Keratinocyte (primary cell): ENCODE results near the gene ADAM12. TPM values are rescaled to one million over a fixed set of nuclear protein-coding genes. Genes with fewer than 3 reads are reported as not detected.
"Not testable (repeated sequence)": the region's sequence is repeated elsewhere in the genome, so short reads cannot be mapped to it uniquely, and the experiment has no call there.

Experiments used
- DNase-seq: peaks from one replicate; pipeline ENCODE4 v3.0.0-alpha.2; 2011; ENCODE audit warnings: low read depth, missing footprints, low spot score
- FAIRE-seq: peaks from 2 replicates; lab custom pipeline; 2011; peaks lifted over from hg19 to GRCh38; lab: Jason Lieb, UNC
- H2AFZ ChIP-seq: 2 replicates; pipeline ENCODE4 v1.6.0; 2012; ENCODE audit warnings: low read length, control low read depth, inconsistent platforms; ENCODE audit not compliant: control insufficient read depth
- H3K27ac ChIP-seq: 2 replicates; pipeline ENCODE4 v1.5.1; 2011; ENCODE audit warnings: low read length; ENCODE audit not compliant: control insufficient read depth, insufficient read depth
- H3K27me3 ChIP-seq: 3 replicates; pipeline ENCODE4 v1.6.0; 2011; ENCODE audit warnings: low read length; ENCODE audit not compliant: control insufficient read depth, insufficient read depth; ENCODE audit errors: extremely low read depth
- H3K36me3 ChIP-seq, 2 experiments: 2 replicates in 1 of 2; 3 replicates in 1 of 2; pipeline ENCODE4 v1.5.1; 2011; ENCODE audit warnings: low read length in 2 of 2, mild to moderate bottlenecking in 1 of 2; ENCODE audit not compliant: control insufficient read depth in 2 of 2, insufficient read depth in 2 of 2; ENCODE audit errors: extremely low read depth in 1 of 2
- H3K4me1 ChIP-seq: 3 replicates; pipeline ENCODE4 v1.5.1; 2011; ENCODE audit warnings: low read length; ENCODE audit not compliant: control insufficient read depth, insufficient read depth; ENCODE audit errors: extremely low read depth
- H3K4me2 ChIP-seq: 3 replicates; pipeline ENCODE4 v1.6.0; 2011; ENCODE audit warnings: low read depth, low read length; ENCODE audit not compliant: control insufficient read depth, insufficient read depth; ENCODE audit errors: extremely low read depth
- H3K4me3 ChIP-seq, 3 experiments: fragments of 200-600 bp in 1 of 3; sonication (generic) in 1 of 3; 2 replicates in 2 of 3; 3 replicates in 1 of 3; pipeline ENCODE4 v1.5.1; 2011 to 2016; ENCODE audit warnings: low read length in 3 of 3, mild to moderate bottlenecking in 3 of 3, control low read depth in 2 of 3, inconsistent platforms in 1 of 3, low read depth in 1 of 3, mixed read lengths in 1 of 3, mixed run types in 1 of 3, moderate library complexity in 1 of 3; ENCODE audit not compliant: control insufficient read depth in 2 of 3, insufficient read depth in 2 of 3; ENCODE audit errors: extremely low read depth in 1 of 3
- H3K79me2 ChIP-seq: 2 replicates; pipeline ENCODE4 v1.6.0; 2012; ENCODE audit warnings: low read length; ENCODE audit not compliant: control insufficient read depth, insufficient read depth
- H3K9ac ChIP-seq: 3 replicates; pipeline ENCODE4 v1.6.0; 2011; ENCODE audit warnings: low read length; ENCODE audit not compliant: control insufficient read depth, insufficient read depth; ENCODE audit errors: extremely low read depth
- H3K9me1 ChIP-seq: 3 replicates; pipeline ENCODE4 v1.6.0; 2011; ENCODE audit warnings: low read length; ENCODE audit not compliant: control insufficient read depth, insufficient read depth; ENCODE audit errors: extremely low read depth
- H3K9me3 ChIP-seq: 2 replicates; pipeline ENCODE4 v1.5.1; 2012; ENCODE audit warnings: low read depth, low read length; ENCODE audit not compliant: control insufficient read depth
- H4K20me1 ChIP-seq: 3 replicates; pipeline ENCODE4 v1.6.0; 2011; ENCODE audit warnings: low read length; ENCODE audit not compliant: control insufficient read depth, insufficient read depth; ENCODE audit errors: extremely low read depth
- EZH2 ChIP-seq: IDR thresholded peaks from one replicate; pipeline ENCODE4 v1.6.1; 2012; ENCODE audit warnings: inconsistent platforms, mild to moderate bottlenecking, low read length, moderate library complexity
- dilution Hi-C: fragments of 300-500 bp; cut with MboI; formaldehyde crosslinking; loops from one replicate; pipeline ENCODE4 v1.7.0; 2020; ENCODE audit warnings: low sequenced_read_pairs; ENCODE audit not compliant: extremely low pct_ligation_motif_present
- polyA plus RNA-seq, 5 experiments: library from polyadenylated mRNA; depleted of rRNA in 3 of 5; stranded (reverse) in 3 of 5; stranded (forward) in 1 of 5; unstranded in 1 of 5; fragments of >200 nt; gene quantifications; 1 replicate in 1 of 5; 2 replicates in 3 of 5; 3 replicates in 1 of 5; pipeline versions ENCODE4 v1.2.1 to v1.2.3, GENCODE V29; 2011 to 2012; ENCODE audit warnings: missing spikeins in 2 of 5, low read depth in 1 of 5, low replicate concordance in 1 of 5
- TF ChIP-seq, protein P1 (sequence below), 3 experiments: IDR thresholded peaks in 1 of 3; conservative IDR thresholded peaks in 1 of 3; optimal IDR thresholded peaks in 1 of 3; 2 replicates in 2 of 3; 3 replicates in 1 of 3; pipeline versions ENCODE3 to v1.5.1; 2011; ENCODE audit warnings: low read length in 3 of 3, mild to moderate bottlenecking in 3 of 3, moderate library complexity in 2 of 3, control low read depth in 1 of 3, inconsistent platforms in 1 of 3; ENCODE audit not compliant: insufficient read depth in 2 of 3; ENCODE audit errors: extremely low read depth in 1 of 3

The ADAM12 gene
- polyA plus RNA-seq, 1 donor (not counting 4 experiments of a cell fraction or from before 2014, with no cell fraction given) = 0.07 TPM

DNA sequence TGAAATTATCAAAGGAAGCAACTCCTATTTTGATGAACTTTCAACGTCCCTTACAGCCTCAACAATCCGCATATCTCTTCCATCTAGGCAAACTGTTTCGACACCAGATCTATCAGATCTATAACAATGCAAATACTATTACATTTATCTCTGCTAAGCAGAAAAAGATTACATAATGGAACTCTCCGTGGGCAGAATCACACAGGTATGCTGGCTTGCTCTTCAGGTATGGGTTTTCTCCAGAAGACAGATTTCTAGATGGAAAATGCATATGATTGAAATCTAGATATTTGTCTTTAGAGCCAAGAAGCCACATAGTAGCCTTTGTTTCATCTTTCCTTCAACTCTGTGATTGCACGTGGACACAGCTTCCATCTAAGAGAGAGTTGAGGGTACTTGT, 38.6 kb downstream of the ADAM12 start:
- dilution Hi-C loops = no loop called here
- Histone ChIP-seq H2AFZ (no peak overlapping the region), H3K27me3 (no peaks in the 10 kb centered on the region), H3K27ac (no peak overlapping the region), H3K4me3 (no peak overlapping the region), H3K4me2 (no peak overlapping the region), H3K4me1 (peaks cover 8% of the 10 kb centered on the region), H3K9me3 (no peaks in the 10 kb centered on the region), H3K79me2 (no peaks in the 10 kb centered on the region), H3K9ac (no peak overlapping the region), H3K9me1 (no peaks in the 10 kb centered on the region), H4K20me1 (no peaks in the 10 kb centered on the region), H3K36me3 (no peaks in the 10 kb centered on the region)
- DNase-seq = no peak
- FAIRE-seq = no peak
- no peak for TF ChIP-seq EZH2
- TF ChIP-seq, protein P1, sequence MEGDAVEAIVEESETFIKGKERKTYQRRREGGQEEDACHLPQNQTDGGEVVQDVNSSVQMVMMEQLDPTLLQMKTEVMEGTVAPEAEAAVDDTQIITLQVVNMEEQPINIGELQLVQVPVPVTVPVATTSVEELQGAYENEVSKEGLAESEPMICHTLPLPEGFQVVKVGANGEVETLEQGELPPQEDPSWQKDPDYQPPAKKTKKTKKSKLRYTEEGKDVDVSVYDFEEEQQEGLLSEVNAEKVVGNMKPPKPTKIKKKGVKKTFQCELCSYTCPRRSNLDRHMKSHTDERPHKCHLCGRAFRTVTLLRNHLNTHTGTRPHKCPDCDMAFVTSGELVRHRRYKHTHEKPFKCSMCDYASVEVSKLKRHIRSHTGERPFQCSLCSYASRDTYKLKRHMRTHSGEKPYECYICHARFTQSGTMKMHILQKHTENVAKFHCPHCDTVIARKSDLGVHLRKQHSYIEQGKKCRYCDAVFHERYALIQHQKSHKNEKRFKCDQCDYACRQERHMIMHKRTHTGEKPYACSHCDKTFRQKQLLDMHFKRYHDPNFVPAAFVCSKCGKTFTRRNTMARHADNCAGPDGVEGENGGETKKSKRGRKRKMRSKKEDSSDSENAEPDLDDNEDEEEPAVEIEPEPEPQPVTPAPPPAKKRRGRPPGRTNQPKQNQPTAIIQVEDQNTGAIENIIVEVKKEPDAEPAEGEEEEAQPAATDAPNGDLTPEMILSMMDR (optimal IDR thresholded peaks at IDR 0.05 in 1 of 3, IDR thresholded peaks at IDR 0.05 in 1 of 3, conservative IDR thresholded peaks at IDR 0.05 in 1 of 3; ENCODE audit: extremely low read depth in 1 of 3, insufficient read depth in 2 of 3, low read length in 3 of 3) = no peak

DNA sequence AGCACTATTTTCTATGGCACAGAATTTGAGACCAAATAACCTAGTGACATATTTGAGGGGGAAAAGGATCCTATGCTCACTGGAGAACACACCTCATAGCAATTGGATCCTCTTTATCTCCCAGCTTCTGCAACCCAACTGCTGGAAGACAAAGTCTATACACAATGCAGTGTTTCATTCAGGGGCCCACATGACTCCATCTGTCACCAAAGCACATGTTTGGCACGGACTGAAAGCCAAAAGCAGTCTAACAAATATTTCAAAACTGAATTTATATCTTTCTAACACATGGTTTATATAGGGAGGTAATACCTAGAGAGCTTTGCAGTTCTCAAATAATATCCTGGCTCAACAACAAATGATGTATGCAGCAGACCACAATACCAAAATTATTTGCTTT, 39.2 kb downstream of the ADAM12 start:
- TF ChIP-seq, protein P1 (optimal IDR thresholded peaks at IDR 0.05 in 1 of 3, IDR thresholded peaks at IDR 0.05 in 1 of 3, conservative IDR thresholded peaks at IDR 0.05 in 1 of 3; ENCODE audit: extremely low read depth in 1 of 3, insufficient read depth in 2 of 3, low read length in 3 of 3) = no peak
- no peak for TF ChIP-seq EZH2
- Histone ChIP-seq H2AFZ (no peak overlapping the region), H3K4me2 (no peak overlapping the region), H3K4me3 (no peak overlapping the region), H3K9ac (no peak overlapping the region), H3K27ac (no peak overlapping the region), H3K27me3 (no peaks in the 10 kb centered on the region), H3K79me2 (no peaks in the 10 kb centered on the region), H3K4me1 (peaks cover 8% of the 10 kb centered on the region), H3K9me3 (no peaks in the 10 kb centered on the region), H3K9me1 (no peaks in the 10 kb centered on the region), H3K36me3 (no peaks in the 10 kb centered on the region), H4K20me1 (no peaks in the 10 kb centered on the region)
- dilution Hi-C loops = no loop called here
- DNase-seq (no peak), FAIRE-seq (no peak)

DNA sequence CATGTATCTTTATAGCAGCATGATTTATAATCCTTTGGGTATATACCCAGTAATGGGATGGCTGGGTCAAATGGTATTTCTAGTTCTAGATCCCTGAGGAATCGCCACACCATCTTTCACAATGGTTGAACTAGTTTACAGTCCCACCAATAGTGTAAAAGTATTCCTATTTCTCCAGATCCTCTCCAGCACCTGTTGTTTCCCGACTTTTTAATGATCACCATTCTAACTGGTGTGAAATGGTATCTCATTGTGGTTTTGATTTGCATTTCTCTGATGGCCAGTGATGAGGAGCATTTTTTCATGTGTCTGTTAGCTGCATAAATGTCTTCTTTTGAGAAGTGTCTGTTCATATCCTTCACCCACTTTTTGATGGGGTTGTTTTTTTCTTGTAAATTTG, 44.8 kb downstream of the ADAM12 start:
- H3K4me1 ChIP-seq, FAIRE-seq, H3K27me3 ChIP-seq, H3K9me1 ChIP-seq, DNase-seq, H3K79me2 ChIP-seq, H3K27ac ChIP-seq, H3K4me2 ChIP-seq, H3K9ac ChIP-seq, H3K4me3 ChIP-seq, dilution Hi-C loops, H4K20me1 ChIP-seq, H3K36me3 ChIP-seq, H3K9me3 ChIP-seq, H2AFZ ChIP-seq: not testable (repeated sequence)
